HG03575 (cell line): ENCODE results near the gene CRB1.

Experiments used
- ATAC-seq: cut with Tn5 transposase; IDR thresholded peaks from one replicate; pipeline ENCODE4 v1.9.1; 2021; ENCODE audit not compliant: unreplicated experiment, insufficient number of reproducible peaks, low FRiP score; ENCODE audit errors: extremely low read depth

CRB1 gene

DNA sequence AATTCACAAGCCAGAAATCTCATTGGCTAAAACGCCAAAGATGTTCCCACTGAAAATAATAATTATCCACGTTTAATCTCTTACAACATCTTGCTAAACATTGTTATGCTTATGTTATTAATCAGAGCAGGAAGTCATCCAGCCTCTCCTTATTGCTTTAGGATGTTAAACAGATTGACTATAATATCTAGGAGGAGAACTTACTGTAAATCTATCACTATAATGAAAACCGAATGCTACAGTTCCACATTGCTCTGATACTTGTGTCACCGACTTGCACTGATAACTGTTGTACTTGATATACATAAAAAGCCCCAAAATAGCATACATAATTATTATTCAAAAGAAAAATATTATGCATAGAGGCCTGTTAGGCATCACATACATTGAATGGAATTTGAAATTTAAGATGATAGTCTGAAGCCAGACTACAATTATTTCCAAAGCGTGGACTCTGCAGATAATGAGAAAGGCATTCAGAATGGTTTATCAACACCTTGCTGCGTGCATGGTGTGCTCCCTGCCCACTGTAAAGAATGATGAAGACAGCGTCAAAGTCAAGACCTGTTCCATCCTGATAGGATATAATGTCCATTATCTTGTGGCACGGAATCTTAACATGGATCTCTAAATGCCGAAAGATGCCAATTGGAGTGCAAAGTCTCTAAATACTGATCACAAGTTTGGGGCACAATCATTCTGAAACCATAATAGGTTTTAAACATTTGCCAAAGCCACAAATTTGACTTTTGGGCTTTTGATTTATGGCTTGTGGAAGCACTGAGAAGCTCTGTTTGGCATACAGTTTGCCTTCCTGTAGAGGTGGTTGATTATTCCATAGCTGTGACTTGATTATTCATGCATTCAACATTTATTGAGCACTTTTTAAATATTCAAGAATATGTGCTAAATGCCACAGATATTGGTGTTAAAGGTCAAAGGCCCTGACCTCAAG, 71.3 kb downstream of the CRB1 start:
- ATAC-seq: no peak

DNA sequence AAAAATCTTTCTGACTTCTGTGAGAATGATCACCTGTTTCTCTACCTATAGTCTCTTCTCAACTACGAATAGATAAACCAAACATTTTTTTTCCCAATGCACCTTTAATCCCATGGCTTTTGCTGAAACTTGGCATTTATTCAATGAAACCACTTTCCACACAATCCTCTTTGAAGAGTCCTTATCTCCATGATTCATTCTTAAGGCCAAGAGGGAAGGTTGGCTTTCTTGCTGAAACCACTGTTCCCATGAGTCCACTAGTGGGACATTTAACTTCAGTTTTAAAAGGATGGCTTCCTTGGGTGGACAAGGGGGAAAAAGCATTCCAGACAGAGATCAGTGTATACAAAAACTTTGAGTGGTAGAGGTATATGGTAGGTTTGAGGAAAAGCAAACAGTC, 73.6 kb downstream of the CRB1 start:
- no peak for ATAC-seq

DNA sequence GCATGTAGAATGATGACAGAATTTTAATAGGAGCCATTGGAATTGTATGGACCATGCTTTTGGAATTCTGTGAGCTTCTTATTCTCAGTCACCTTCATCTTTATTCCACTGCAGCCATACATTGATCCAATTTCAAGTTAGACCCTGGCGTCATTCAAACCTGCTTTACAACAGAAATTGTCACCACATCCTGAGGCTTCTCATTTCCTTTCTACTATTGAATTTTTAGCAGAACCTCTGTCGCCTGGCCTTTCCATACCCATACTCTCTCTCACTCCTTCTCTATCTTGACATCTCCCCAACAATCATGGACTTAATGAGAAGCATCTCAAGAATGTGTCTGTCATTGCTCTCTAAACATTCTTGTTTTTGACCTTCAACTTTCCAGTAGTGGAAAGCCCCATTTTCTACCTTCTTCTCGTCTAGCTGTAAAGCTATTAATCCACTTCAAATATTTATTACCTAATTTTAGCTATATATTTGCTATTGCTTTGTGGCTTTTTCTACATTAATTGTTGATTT, 74.1 kb downstream of the CRB1 start:
- ATAC-seq: no peak

DNA sequence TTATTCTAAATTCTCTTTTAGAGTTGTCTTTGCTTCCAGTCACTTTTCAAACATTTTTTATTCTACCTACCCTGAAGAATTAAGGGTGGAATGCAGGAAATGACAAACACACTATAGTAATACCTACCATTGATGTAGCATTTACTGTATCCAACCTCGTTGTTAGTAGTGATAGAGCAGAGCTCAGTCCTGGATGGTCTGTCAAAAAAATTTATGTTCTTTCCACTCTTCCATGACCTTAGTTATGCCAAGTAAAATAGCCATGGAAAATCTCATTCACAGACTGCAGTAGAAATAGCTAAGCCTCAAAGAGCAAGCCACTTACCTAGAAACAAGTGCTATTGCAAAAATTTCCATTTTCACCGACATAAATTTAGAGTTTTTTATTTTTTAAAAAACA, 74.6 kb downstream of the CRB1 start:
- no peak for ATAC-seq

DNA sequence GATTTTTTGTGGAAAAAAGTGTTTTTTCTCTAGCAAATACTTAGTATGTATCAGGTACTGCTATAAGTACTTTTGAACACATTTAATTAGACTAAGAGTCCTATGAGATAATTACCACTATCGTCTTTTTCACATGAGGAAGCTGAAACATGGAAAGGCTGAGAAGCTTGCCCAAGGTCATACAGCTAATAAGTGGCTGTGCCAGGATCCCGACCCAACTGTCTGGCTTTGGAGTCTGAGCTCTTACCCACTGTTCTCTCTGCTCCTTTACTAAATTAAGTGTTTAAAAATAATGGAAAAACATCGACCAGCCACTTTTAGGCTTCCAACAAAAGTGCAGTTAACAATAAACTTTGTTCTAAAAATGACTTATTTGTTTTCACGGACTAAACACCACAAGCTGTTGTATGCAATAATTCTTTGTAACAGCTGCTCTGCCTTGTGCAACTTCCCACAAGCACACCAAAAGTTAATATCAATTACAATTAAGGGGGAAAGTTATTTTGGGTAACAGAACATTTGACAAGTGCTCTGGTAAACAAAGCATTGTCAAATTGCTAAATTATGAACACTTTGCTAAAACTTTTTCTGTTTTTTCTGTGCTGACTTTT, 75.7 kb downstream of the CRB1 start:
- ATAC-seq: no peak

DNA sequence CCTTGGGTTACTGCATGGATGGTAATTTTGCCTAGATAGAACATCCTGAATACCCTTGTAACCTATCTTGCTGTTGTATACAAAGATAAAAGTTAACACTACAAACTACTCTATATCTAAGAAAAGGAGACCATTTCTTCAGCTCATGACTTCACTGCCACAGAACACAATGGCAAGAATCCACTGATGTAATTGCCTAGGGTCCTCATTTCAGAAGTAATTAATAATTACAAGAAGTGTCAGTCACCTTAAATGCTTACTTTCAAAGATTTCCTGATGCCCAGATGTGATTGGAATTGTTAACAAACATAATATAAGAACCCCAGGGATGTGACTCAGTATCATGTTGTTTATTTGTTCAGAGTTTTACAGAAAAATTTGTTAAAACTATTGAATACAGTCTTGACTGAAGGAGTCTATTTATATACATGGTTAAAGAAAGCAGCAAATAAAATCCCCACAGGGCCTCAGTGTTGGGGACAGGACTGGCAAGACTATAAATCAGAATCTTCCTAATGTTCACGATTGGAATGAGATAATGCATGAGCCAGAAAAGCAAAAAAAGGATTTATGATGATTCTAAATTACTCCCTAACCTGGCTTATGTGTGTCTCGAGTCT, 83.9 kb downstream of the CRB1 start:
- ATAC-seq: no peak

DNA sequence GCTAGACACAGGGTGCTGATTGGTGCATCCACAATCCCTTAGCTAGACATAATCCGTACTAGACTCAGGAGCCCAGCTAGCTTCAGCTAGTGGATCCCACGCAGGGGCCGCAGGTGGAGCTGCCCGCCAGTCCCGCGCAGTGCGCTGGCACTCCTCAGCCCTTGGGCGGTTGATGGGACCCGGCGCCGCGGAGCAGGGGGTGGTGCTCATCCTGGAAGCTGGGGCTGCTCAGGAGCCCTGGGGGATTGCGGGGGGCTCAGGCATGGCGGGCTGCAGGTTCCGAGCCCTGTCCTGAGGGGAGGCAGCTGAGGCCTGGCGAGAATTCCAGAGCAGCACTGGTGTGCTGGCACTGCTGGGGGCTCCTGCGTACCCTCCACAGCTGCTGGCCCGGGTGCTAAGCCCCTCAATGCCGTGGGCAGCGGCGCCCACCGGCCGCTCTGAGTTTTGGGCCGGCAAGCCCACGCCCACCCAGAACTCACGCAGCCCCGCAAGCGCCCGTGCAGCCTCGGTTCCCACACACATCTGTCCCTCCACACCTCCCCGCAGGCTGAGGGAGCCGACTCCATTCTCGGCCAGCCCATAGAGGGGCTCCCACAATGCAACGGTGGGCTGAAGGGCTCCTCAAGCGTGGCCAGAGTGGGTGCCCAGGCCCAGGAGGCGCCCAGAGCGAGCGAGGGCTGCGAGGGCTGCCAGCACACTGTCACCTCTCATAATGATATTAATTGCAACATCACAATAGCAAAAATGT, 87.4 kb downstream of the CRB1 start:
- no peak for ATAC-seq

DNA sequence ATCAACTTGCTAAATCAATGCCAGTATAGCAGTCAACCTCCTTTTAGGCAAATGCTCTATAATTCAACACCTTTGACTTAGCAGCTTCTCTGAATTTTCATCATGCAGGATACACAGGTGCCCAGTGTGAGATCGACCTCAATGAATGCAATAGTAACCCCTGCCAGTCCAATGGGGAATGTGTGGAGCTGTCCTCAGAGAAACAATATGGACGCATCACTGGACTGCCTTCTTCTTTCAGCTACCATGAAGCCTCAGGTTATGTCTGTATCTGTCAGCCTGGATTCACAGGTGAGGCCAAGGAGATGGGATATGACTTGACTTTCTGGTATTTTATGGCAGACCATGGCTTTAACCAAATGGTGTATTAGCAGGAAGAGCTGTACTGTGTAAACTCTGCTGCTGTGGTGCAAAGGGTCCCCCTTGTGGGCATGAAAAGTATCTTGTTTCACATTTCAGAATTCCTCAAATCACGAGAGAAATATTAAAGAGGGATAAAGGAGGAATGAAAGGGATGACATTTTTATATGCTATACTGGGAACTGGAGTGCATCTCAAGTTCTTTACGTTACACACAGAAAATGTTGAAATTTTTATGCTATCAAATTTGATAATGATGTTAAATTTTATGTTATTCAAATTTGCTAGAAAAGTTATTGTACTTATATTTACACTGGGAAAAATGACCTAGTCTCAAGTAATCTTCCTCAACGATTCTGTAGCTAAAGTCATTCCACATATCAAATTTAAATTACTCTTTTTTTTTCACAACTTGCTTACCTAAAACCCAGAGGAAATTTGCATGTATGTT, 88.9 kb downstream of the CRB1 start:
- peak; percentile 48 for ATAC-seq

DNA sequence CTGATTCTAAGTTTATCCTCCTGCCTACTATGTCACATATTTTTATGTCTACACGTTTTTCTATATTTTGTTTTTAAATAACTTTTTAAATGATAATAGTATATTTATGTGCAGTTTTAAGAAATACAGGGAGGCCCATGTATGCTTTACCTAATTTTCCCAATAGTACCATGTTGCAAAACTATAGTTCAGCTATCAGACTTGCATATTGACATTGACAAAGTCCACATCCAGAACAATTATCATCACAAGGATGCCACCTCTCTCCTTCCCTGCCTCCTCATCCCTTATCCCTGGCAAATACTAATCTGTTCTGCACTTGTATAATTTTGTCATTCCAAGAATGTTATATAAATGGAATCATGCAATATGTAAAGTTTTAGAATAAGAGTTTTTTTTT, 90.9 kb downstream of the CRB1 start:
- ATAC-seq: no peak

DNA sequence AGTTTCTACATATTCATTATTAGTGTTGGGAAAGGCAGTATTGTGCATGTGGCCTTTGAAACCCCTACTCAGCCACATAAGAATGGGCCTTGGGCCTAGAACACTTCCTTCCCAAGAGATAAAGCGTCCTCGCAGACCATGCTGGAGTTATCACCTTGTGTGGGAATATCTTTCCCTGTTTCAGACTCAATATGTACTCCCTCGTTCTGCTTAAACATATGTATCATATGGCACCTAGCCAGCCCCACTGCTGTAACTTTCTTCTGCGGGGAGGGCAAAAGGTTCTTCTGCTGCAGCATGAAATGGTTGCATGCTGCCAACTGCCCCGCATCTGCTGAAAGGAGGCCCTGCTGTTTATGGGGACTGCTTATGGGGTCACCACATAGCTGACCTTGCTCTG, 92.0 kb downstream of the CRB1 start:
- ATAC-seq: no peak

DNA sequence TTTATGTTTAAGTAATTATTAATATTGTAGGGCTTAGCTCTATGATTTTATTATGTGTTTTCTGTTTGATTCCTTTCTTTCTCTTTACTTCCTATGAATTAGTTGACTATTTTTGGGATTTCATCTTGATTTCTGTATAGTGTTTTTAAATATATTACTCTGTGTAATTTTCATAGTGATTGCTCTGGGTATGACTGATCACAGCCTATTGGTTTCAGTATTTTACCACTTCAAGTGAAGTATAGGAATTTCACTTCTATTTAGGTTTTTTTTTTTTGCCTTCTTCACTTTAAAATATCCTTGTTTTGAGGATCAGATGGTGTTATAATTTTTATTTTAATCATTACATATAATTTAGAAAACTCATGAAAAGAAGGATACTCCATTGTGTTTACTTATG, 94.8 kb downstream of the CRB1 start:
- no peak for ATAC-seq

DNA sequence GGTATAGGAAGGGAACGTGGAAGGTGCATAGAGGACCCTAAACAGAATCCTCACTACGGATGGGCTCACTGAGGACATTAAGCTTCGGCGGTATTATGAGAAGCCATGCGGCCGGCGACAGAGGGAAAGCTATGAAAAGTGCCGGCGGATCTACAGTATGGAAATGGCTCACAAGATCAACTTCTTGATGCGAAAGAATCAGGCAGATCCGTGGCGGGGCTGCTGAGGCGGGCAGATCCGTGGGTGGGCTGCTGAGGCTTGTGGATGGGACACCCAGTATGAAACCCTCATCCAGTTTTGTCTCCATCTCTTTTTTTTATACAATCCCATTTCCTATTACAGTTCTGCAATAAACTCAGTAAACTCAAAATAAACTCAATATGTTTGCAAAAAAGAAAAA, 95.8 kb downstream of the CRB1 start:
- ATAC-seq: no peak

DNA sequence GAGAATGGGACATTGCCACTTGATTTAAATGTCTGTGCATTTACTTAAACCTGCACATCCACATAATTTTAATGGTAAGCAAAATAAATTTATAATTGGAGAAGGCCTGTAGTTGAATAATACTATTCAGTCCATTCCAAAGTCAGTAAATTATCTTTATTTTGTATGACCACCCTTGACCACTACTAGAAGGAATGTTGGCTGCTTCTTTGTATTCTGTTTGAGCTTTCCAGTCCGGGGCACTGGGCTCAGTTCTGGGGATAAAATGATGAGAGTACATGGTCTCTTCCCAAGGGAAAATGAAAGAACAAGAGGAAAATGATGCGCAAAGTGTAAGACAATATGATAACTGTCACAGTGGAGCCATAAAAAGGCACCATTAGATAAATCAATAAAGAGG, 98.9 kb downstream of the CRB1 start:
- ATAC-seq: no peak

DNA sequence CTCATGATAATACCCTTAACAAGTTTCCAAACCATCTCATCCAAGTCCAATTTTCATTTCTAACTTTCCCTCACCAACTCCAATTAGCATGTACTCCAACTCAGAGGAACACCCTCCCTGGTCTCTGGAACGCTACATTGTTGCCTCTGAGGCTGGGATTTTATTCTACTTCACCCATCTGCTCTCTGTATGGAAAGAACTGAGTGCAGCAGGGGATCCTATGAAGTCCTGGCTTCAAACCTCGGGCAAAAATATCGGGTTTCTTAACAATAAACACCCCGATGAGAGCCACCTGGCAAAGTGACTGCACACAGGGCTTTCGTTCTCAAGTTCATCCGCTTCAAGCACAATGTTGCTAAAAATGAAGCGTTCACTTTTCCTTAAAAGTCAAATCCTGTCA, 99.6 kb downstream of the CRB1 start:
- ATAC-seq: no peak

DNA sequence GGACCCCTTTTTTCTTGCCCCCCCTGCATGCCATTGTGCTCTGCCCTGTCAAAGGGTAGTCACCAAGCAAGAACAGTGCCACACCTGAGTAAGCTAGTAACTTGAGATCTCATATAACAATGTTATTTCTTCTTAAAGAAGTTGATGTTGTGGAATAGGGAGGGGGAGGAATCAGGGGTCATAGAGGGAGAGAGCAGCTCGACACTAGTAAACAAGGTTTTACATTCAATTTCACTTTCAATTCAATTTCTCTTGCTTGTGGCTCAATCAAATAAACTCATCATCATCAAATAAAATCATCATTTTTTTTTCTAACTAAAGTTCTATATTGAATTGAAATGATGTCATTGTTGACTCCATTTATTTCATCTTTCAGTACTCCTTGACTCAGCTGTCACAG, 106.4 kb downstream of the CRB1 start:
- ATAC-seq: no peak

DNA sequence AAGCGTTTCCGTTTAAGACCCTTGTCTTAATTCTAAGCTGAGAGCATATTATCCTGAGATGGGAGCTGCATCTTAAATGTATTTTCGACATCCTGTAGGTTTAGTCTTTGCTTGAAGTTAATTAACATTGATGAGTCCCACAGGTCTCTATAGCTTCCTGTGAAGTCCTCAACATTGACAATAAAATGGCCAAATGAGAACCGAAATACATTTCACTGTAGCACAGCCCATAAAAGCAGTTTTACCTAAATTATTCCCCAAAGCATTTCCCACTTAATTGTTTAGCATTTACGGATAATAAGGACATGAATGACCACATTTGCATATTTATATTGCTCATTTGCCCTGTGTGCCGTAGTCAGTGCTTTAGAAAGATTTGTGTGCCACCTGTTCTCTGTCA, 116.4 kb downstream of the CRB1 start:
- no peak for ATAC-seq

DNA sequence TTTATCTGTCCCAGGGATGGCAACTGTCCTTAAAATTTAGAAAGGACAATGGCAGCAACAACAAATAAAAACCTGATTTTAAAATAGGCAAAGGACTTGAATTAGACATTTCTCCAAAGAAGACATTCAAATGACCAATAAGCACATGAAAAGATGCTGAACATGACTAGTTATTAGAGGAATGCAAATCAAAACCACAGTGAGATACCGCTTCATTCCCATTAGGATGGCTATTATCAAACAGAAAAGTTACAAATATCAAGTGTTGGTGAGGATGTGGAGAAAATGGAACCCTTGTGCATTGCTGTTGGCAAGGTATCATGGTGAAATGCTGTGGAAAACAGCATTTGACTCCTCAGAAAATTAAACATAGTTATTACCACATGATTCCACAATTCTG, 120.7 kb downstream of the CRB1 start:
- no peak for ATAC-seq

DNA sequence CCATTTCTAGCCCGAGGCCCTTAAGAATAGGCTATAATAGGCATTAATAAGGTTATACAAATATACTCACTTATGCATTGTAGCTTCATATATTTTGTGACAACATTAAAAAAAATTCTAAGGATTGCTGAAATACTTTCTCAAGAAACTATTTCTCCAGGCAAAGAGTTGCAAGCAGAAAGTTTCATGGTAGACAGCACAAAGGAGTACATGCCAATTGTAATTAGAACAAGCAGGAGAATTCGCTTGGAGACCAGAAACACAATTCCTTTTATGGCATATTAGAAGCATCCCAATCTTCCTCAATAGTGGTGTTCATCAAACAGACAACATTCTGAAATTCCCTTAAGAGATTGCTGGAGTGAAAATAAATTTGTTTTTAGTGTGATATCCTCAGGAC, 122.8 kb downstream of the CRB1 start:
- ATAC-seq: no peak
